GM18909 (cell line): ENCODE results near the gene TSC22D1.

ENCODE experiments used
- ATAC-seq: cut with Tn5 transposase; IDR thresholded peaks from one replicate; pipeline ENCODE4 v1.9.1; 2021; ENCODE audit warnings: mild to moderate bottlenecking; ENCODE audit not compliant: unreplicated experiment, poor library complexity

TSC22D1 gene

DNA sequence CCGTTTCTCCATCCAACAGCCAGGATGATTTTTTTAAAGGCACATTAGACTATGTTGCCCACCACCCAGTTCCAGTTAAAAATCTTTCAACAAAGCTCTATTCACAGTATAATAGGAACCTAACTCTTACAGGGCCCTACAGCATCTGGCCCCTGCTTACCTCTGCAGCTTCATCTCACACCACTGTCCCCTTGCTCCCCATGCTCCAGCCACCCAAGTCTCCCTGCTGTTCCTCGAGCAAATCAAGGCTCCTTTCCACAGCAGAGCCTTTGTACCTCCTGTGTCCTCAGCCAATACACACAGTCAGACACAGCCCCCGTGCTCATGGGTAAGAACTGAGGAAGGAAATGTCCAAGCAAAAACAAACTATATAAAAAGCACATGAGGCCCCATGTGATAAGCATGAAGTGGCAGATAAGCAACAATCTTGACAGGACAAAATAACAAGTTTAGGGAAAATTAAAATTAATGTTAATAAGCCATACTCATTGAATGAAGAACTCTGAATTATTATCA, 67.5 kb downstream of the TSC22D1 start:
- ATAC-seq, result no peak

DNA sequence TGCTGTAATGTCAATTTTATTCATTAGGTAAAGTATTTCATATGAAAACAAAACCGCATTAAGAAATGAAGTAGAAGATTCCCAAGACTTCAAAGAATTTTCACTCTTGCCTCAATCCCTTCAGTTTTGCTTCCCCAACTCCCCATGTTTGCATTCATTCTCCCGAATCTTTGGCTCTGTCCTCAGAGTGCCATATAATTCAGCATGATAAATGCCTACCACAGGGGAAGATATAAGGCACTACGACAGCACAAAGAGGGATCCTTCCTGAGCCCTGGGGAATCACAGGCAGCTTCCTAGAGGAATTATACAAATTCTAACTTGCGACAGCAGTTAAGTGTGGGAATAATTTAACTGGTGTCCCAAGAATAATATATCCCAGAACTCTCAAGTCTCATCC, 68.5 kb downstream of the TSC22D1 start:
- ATAC-seq, result no peak

DNA sequence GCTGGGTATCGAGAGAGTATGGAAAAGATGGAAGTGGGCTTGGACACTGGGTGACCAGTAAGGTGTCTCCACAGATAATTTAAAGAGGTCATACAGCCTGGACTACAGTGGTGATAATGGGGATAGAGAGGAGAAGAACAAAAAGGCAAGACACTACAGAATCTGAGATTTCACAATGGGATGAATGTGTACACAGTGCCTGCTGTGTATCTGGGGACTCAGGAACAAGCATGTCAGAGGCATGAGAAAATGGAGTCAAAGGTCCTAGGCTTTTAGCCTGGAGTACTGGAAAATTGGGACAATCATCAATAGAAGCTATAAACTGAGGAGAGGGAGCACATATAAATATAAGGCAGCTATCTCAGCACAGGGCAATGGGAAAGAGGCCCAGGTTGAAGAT, 69.4 kb downstream of the TSC22D1 start:
- ATAC-seq, result no peak

DNA sequence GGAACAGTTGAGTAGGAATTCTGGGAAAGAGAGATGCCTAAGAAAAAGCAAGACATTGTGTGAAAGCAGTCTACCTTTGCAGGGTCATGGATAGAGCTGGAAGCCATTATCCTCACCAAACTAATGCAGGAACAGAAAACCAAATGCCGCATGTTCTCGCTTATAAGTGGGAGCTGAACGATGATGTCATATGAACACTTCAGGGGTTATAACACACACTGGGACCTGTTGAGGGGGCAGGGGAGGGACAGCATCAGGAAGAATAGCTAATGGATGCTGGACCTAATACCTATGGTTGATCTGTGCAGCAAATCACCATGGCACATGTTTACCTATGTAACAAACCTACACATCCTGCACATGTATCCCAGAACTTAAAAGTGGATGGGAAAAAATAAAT, 69.9 kb downstream of the TSC22D1 start:
- no peak for ATAC-seq

DNA sequence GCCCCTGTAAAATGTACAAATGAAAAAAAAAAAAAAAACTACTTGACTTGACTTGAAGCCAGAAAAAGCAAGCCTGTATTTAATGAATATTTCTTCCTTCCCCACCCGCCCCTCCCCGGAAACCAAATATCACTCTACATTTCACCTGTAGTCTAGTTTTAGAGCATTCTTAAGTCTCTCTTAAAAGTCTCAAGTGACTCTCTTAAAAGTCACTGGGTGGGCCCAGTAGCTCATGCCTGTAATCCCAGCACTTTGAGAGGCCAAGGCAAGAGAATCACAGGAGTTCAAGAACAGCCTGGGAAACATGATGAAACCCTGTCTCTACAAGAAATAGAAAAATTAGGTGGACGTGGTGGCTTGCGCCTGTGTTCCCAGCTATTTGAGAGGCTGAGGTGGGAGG, 72.0 kb downstream of the TSC22D1 start:
- no peak for ATAC-seq

DNA sequence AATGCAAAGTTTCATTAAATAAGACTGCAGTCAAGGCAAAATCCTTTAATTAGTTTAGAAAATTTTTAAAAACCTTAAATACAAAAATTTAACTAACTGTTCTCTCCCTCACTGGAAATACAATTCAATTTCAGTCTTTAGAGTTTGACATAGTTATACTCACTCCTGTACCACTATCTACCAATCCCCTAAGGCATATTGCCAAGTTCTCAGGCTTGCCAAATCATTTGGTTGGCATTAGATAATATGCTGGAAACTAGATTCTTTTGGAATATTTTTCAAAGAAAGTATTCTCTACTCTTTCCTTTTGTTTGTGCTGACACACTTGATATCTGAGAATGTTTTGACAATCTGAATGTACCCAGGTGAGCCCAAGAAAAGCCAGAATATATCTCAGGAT, 77.2 kb downstream of the TSC22D1 start:
- ATAC-seq, result no peak

DNA sequence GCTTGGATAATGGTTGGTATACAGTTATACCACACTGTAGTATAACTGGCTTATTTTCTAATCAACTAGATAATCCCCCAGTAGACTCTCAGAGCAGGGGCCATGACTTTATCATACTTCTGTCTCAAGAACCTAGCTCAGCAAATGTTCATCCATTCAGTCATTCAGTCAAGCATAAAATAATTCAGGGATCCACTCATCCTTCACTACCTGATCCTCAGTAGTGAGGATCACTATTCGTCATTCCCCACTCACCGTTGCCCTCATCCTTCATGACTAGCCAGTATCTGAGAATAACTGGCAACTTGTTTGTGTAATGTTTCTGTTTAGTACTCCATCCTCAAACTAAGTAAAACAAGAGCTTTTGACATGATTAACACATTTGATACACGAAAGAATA, 77.6 kb downstream of the TSC22D1 start:
- ATAC-seq, result no peak

DNA sequence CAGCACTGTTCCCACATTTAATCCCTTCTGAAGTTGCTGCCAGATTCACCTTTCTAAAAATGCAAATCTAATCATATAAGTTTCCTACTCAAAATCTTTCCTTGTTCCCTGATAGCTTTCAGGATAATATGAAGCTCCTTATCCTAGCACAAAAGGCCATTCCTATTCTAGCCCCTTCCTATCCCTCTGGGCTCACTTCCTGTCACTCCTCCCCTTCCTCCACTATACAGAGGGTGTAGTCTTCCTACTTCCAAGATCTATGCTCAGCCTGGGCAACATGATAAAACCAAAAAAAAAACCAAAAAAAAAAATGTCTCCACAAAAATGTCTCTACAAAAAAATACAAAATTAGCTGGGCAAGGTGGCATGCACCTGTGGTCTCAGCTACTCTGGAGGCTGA, 78.3 kb downstream of the TSC22D1 start:
- no peak for ATAC-seq

DNA sequence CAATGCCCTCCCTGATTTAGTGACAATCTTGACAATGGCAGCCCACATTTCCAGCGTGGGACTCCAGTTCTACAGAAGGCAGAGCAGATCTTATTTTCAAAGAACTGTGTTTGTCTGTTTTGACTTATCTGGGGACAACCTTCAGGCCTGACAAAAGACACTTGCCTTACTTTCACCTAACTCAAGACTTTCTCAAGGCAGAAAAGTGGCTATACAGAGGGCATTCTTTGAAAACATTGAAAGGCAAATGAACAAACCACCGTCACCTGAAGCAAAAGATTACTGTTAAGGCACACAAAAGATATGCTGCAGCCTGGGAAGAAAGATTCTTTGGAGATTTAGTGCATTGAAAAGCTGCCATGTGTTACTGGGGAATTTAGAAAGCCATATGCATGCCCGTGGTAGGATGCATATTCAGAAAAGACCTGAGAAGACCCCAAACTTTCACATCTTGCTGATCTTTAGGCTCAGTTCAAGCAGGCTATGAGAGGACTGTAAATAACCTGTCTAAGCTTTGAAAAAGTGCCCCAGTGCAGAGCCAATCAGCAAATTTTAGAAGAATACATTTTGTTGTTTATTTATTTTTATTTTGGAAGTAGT, 82.8 kb downstream of the TSC22D1 start:
- no peak for ATAC-seq

DNA sequence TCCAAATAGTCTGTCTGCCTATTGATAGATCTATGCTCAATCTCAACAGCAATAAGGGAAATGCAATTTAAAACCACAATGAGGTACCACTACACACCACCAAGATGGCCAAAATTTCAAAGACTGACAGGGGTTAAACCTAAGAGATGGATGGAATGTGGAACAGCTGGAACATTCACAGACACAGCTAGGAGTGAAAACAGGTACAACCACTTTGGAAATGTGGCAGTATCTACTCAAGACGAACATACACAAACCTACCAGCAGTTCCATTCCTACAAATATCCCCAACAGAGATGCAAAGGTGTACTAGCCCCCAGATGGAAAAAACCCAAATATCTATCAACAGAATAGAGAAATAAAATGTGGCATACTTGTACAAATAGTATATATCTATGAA, 86.4 kb downstream of the TSC22D1 start:
- ATAC-seq, result no peak

DNA sequence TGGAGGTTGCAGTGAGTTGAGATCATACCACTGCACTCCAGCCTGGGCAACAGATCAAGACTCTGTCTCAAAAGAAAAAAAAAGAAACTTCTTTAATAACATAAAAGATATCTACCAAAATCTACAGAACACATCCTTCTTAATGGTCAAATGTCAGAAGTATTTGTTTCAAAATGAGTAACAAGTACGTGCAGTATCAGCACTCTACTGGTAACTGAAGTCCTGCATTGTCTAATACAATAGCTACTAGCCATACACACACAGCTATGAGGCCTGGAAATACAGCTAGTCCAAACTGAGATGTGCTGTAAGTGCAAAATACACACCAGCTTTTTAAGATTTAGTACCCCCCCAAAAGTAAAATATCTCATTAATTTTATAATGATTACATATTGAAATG, 88.1 kb downstream of the TSC22D1 start:
- peak; percentile 76 for ATAC-seq

DNA sequence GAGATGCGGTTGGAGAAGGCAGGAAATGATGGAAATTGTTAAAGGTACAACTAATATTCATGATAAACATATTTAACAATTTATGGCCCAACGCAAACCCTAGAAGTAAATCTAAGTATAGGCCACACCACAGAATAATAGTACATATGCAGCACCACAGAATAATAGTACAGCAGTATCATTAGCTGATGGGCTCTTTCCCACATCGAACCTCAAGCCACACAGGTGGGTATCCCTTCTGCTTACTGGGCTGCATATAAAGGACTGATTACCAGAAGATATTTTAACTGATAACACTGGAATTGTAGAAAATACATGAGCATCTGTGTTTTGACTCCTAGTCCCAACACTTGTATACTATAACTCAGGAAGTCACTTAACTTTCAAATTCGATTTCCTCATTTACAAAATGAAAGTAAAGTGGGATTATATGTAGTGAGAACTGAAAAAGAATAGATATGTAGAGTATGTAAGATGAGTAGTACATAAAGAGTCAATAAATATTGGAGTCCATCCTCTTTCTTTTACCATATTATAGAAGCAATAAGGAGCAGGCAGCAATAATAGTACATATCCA, 91.5 kb downstream of the TSC22D1 start:
- ATAC-seq, result no peak

DNA sequence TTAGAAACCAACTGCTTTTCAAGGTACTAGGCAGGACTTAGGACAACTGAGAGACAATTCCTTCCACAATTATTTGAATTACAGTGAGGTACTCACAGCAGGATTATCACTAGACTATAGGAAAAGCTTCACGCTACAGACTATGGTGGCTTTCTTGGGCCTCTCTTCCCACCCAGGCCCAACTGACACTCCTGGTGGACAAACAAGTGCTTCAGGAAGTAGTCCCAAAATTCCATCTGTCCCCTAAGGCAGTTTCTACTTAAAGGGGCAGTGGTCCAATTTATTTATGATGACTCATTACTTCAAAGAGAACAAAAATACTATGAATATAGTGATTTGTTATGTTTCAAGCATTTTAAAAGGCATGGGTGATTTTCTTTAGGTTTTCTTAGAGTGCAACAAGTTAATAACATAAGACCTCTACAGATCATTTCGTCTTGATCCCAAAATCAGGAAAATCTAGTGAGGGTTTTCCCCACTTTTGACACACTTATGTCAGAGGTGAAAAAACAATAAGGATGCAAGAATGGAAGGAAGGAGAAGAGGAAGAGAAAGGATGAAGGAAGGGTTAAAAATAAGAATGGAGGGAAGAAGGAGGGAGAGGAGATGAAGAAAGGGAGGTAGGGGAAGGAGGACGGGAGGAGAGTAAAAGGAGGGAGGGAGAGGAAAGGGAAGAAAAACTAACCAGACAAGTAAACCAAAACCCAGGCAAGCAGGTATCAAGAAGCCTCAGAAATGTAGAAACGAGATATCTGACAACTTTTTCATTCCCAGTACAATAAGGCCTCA, 101.8 kb downstream of the TSC22D1 start:
- ATAC-seq, result no peak

DNA sequence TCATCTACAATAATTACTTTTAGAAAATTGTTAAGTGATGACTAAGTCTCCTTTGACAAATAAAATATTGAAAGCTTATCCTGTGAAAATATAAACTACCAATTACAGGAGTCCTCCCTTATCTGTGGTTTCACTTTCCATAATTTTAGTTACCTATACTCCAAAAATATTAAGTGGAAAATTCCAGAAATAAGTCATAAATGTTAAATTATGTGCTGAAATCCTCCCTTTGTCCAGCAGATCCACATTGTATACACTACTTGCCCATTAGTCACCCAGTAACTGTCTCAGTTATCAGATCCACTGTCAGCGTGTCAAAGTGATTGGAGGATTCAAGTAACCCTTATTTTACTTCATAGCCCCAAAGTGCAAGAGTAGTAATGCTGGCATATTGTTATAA, 104.4 kb downstream of the TSC22D1 start:
- ATAC-seq, result no peak

DNA sequence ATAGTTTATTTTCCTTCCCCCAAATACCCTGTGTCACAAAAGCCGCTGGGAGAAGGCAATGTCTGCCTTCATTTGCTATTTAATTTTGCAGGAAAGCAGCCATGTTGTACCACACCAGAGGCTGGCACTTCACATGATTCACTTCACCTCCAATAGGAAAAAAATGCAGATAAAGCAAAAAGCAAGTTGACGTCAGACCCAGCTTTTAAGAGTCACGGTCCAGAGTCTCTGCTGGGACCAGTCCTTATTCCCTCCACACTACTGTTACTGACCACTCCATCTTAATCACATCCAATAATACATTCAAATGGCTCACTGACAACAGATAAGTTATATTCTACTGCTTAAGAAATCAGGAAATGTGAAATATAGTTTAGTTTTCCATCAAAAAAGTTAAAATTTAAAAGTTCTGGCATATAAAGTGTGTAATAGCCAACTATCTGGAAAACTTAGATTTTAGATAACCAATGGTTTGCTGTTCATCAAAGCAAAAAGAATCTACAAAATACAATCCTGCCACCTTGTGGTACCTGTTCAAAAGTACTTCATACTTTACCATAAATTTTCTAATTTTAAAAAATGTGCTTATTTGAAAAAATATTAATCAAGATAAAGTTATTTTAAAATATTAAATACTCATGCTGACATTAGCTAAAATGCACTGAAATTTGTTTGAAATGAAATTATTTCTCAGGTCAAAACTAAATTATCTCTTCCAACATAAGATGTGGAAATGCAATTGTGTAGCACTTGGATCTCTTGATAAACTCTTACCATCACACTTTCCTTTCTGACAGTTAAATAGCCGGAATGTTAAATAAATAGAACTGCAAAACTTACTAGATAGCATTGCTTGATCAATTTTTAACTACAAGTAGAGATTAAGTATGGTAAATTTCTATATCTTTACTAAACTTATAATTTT, 105.2 kb downstream of the TSC22D1 start:
- ATAC-seq, result no peak

DNA sequence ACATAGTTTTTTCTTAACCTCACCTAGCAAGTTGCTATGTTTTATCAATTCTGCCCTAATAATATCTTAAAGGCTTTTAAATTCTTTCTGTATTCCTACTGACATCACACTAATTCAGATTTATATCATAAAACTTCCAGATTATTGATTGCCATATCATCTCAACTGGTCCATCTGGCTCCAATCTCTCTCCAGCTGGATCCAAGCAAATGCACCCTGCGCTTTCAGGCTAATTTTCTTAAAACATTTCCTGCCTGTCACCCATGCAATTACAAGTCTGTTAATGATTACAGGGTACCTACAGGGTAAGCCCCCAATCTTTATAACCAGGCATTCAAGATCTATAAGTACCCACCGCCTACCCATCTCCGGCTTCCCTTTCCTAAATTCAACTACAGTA, 107.3 kb downstream of the TSC22D1 start:
- no peak for ATAC-seq

DNA sequence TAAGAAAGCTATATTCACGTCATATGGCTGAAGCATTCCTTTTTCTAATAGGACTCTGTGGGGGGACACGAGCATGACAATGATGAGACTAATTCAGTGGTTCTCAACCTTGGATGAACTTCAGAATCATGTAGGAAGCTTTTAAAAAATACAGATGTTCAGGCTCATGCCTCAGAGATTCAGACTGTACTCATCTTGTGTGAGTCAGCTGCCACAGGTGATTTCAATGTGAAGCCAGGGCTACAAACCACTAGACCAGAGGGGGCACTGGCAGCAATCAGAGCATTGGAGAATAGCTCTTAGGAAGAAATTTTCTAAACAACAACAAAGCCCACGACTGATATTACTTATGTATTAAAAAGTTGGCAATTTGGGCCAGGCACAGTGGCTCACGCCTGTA, 110.8 kb downstream of the TSC22D1 start:
- ATAC-seq, result no peak

DNA sequence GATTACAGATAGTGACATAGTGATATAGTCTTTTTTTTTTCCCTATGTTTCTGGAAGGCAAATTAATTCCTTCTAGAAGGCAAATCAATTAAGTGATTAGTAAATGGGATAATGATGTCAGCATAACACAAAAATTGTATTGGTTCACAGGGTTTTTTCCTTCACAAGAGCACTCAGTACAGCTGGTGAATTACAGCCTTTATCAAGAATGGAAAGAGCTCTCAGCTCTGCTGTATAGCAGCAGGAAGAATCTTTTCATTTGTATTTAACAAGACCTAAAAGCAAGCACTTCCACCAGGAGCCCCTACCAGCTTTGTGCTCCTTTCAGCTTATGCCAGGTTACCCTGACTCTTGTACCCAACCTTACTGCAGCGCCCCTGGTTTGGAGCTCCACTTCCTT, 111.7 kb downstream of the TSC22D1 start:
- ATAC-seq, result no peak

DNA sequence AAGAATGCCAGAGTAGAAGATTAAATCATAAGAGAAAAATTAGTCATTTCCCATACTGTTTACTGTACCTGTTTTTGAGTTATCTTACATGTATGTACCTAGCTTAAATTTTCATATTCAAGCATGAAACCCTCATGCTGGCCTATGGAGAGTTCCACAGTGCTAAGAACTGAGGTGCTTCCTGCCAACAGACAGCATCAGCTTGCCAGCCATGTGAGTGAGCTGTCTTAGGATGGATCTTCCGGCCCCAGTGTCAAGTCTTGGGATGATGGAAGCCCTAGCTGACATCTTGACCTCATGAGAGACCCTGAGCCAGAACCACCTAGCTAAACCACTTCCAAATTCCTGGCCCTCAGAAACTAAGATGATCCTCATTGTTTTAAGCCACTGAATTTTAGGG, 112.4 kb downstream of the TSC22D1 start:
- ATAC-seq, result no peak

DNA sequence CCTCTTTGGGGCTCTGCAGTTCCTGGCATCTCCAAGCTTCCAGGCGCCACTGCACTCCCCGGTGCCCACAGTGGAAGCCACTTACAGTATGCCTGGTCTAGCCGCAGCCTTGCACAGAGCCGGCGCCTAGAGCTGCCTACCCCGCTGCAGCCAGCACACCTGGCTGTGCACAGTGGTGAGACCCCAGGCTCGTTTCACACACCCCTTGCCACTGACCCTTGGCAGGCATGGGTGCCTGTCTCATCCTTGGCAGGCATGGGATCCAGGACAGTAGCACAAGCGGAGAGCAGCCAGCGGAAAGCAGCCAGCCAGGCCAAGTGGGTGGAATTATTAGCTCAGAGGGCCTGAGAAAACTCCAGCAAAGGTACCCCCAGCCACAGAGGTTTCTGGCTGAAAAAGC, 116.5 kb downstream of the TSC22D1 start:
- no peak for ATAC-seq
